ENCODE measurements around the gene IDH2. TPM values are rescaled to one million over a fixed set of nuclear protein-coding genes. Genes with fewer than 3 reads are reported as not detected.

IDH2 gene
- polyA plus RNA-seq, 3 donors = 26.3 to 144 (median 91.9) TPM

GRCh38 chr15:90054618-90055097 lies 47.6 kb downstream of the IDH2 start:
- 31 to 50% (median 42%) methylated on average over 7 of the region's 7 CpGs for WGBS, 3 donors
- no peak overlapping the region for H3K27ac ChIP-seq (ENCODE audit: low read depth, low read length)

DNA sequence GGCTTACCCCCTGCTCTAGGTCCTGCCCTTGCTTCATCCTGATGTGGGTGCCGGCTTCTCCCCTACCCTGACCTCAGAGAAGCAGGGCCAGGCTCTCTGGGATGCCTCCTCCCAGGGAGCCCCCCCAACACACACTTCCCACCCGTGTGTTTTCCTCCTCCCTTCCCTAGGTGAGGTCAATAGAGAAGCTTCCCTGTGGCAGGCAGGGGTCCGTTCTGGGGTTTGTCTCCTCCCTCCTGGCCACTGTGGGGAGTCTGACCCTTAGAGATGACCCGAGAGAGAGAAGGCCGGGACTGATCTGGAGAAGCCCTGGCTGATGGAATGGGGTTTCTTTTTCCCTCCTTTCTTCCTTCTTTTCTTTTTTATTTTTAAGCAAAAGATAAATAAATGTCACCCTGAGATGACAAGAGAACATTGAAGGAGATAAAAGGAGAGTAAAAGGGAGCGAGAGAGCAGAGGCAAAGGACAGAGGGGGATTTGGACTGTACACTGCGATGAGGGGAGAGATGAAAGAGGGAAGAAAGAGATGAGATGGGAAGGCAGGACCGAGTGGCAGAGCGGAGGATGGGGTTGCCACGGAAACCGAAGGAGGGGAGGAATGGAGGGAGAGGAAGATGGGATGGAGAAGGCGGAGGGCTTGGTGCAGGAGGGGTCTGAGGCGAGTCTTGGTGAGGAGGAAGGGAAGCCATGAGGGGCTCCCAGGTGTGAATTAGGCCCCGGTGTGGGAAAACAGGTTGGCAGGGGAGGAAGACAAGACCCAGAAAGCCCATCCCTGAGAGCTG lies 48.4 kb downstream of the IDH2 start:
- WGBS, 3 donors = 83 to 87% (median 83%) methylated on average over 14 of the region's 14 CpGs
- no peak overlapping the region for H3K27ac ChIP-seq (ENCODE audit: low read depth, low read length)

DNA sequence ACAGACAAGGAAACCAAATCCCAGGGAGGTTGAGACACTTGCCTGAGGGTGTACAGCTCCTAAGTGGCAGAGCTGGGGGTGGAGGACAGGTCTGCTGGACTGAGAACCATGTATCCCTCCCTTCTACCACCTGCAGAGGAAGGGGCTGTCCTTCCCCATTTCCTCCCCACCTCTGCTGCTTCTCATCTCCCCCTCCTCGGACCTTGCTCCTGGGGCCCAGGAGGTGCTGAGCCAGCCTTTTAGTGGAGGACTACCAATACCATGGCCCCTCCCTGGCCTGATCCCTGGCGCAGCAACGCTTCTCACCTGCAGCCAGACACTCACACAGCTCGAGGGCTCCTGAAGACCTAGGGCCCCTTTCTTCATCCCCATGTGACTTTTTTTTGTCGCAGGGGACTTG lies 50.4 kb downstream of the IDH2 start:
- H3K27ac ChIP-seq (ENCODE audit: low read depth, low read length) = no peak overlapping the region
- 73 to 82% (median 75%) methylated on average over 5 of the region's 5 CpGs for WGBS, 3 donors

- 75 to 89% (median 87%) methylated on average over 21 to 22 of the region's 22 CpGs for WGBS, 3 donors
- H3K27ac ChIP-seq (ENCODE audit: low read depth, low read length) = no peak overlapping the region
Measured at GRCh38 chr15:90049666-90050604, 52.3 kb downstream of the IDH2 start.

DNA sequence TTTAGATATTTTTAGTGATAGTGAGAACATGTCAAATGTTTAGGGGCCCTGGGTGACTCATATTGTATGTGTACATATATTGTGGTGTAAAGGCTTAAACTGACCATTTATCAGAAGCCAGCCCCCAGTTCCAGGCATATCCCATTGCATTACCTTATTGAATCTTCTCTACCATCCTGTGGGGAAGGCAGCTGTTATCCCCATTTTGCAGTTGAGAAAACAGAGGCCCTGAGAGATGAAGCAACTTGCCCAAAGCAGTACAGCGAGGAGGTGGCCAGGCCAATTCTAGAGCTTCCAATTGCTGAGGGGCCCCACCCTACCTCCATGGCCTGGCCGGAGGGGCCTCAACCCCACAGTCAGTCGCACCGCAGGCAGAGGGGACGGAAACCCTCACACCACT lies 53.2 kb downstream of the IDH2 start:
- WGBS, 3 donors = 97 to 100% (median 98%) methylated on average over 5 of the region's 5 CpGs
- H3K27ac ChIP-seq (ENCODE audit: low read depth, low read length) = no peak overlapping the region

DNA sequence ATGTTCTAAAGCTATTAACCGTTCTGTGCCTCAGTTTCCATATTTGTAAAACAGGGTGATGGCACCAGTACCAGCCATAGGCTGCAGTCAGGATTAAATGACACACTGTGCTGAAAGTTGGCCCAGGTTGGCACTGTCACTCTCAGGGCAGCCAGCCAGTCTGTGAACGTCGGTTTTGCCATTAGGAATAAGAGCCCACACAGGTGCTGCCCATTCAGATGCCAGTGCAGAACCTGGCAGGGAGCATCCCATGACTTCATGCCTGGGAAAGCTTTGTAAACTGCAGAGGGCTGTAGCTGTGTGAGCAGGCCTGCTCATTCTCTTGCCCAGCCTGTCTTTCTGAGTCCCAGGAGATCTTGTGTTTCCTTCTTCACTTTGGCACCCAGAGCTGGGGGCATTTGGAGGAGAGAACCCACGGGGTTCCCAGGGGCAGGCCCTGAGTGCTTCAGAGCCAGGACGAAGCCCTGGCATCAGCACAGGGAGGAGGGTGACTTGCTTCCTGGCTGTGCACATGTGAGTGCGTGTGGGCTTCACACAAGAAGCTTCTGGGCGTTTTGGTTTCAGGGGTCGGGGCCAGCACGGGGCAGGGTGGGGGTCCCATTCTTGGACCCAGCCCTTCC lies 54.2 kb downstream of the IDH2 start:
- WGBS, 3 donors = 52 to 70% (median 70%) methylated on average over 9 of the region's 9 CpGs
- H3K27ac ChIP-seq (ENCODE audit: low read depth, low read length) = no peak overlapping the region

DNA sequence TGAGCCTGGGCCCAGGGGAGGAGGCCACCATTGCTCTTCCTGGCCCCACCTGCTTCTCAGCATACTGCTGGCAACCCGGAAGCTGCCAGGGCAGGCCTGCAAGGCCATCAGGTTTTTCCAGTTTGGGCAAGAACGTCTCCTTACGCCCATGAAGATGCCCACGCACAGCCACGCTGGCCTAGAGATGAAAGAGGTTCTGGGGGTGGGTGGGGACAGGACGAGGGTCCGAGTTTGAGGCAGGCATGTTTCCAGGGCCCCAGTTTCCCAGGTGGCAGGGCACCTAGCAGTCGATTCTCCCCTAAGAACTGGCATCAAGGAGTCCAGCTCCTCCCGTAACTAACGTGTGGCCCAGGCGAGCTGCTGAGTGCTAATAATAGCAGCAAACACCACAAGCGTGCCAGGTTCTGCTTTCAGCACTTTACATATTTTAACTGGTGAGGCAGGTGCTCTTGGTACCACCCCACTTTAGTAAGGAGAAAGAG lies 55.3 kb downstream of the IDH2 start:
- no peak overlapping the region for H3K27ac ChIP-seq (ENCODE audit: low read depth, low read length)
- WGBS, 3 donors = 17 to 73% (median 73%) methylated on average over 12 of the region's 12 CpGs

- no peak overlapping the region for H3K27ac ChIP-seq (ENCODE audit: low read depth, low read length)
- WGBS, 3 donors = 75 to 86% (median 83%) methylated on average over 7 of the region's 7 CpGs
Measured at GRCh38 chr15:90046289-90046688, 56.0 kb downstream of the IDH2 start.

- WGBS, 3 donors = 92 to 97% (median 94%) methylated on average over 4 of the region's 4 CpGs
- no peak overlapping the region for H3K27ac ChIP-seq (ENCODE audit: low read depth, low read length)
Measured at GRCh38 chr15:90044916-90045371, 57.3 kb downstream of the IDH2 start.

- H3K27ac ChIP-seq (ENCODE audit: low read depth, low read length) = no peak overlapping the region
- WGBS, 3 donors = 77 to 88% (median 86%) methylated on average over 14 of the region's 14 CpGs
Measured at GRCh38 chr15:90044191-90044590, 58.1 kb downstream of the IDH2 start.

DNA sequence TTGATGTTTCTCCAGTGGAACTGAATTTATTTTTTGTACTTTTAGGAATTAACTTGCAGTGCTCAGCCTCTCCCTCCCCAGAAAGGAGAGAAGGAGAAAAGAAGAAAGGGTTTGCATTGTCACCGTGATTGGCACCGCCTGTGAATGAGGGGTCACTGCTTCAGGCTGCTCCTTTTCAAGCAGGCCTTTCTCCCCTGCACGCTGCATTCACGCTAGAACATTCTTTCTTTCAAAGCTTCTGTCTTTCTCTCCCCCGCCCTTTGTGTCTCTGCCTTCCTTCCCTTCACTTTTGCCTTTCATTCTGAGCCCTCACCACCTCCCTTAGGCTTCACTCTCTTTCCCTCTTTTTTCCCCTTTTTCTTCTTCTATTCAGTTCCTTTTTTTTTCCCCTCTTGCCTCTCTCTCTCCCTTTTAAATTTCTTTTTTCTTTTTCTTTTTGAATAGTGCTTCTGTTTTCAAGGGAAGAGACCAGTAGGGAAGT lies 58.7 kb downstream of the IDH2 start:
- 86 to 95% (median 90%) methylated on average over 5 of the region's 5 CpGs for WGBS, 3 donors

GRCh38 chr15:90042766-90043529 lies 59.3 kb downstream of the IDH2 start:
- H3K27ac ChIP-seq (ENCODE audit: low read depth, low read length) = no peak overlapping the region
- WGBS, 3 donors = 82 to 89% (median 84%) methylated on average over 27 of the region's 27 CpGs

More for the DNA sequence above, 58.7 kb downstream of the IDH2 start:
- H3K27ac ChIP-seq (ENCODE audit: low read depth, low read length) = no peak overlapping the region

DNA sequence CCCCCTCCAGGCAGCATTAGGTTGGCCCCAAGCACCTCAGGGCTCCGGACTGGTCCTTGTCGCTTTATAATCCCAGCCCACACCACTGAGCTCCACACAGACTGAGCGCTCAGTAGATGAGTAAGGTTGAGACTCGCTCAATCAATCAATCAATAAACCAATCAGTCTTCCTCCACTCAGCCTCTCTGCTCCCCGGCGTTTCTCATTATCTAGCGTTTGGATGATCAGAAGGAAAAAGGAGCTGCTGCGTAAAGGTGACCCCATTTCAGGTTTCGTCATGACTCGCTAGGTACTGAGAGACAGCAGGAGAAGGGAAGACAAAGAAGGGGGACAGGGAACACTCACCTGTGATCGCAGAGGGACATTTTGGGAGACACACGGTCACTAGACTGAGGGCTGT lies 59.9 kb downstream of the IDH2 start:
- WGBS, 3 donors = 91 to 95% (median 93%) methylated on average over 12 of the region's 12 CpGs
- no peak overlapping the region for H3K27ac ChIP-seq (ENCODE audit: low read depth, low read length)

GRCh38 chr15:90040618-90041017 lies 61.6 kb downstream of the IDH2 start:
- WGBS, 3 donors = 57 to 59% (median 58%) methylated on average over 6 of the region's 6 CpGs
- no peak overlapping the region for H3K27ac ChIP-seq (ENCODE audit: low read depth, low read length)

DNA sequence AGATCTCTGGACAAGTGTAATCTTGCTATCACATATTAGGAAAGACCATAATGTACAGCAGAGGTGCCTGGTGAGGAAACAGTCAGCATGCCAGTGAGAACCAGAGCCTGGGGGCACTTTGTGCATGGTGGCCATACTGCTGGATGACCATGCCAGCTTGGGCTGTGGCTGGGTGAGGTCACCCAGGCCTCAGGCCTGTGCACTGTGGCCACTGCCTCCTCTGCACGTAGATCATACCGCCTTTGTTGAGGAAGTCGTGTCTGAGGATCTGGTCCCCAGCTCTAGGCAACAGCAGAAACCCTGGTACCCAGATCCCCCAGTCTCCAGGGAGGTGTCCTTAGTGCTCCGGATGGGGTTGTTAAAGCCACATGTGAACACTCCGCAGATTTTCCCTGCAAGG lies 62.3 kb downstream of the IDH2 start:
- 66 to 72% (median 69%) methylated on average over 5 of the region's 5 CpGs for WGBS, 3 donors
- no peak overlapping the region for H3K27ac ChIP-seq (ENCODE audit: low read depth, low read length)

DNA sequence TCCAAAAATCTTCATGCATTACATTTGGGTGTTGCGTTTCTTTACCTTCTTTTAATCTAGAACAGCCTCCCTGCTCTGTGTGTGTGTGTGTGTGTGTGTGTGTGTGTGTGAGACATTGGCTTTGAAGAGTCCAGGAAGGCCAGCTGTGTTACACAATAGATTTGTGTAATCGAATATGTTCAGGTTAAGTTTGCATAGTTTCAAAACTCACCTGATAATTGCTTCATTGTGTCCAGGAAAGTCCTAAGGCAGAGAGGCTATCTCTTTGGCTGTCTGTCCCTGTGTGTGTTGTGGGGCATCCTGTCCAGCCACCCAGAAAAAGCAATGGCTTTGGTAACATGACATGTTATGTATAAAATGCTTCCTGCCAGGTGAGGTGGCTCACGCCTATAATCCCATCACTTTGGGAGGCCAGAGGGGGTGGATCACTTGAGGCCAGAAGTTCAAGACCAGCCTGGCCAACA lies 63.6 kb downstream of the IDH2 start:
- H3K27ac ChIP-seq (ENCODE audit: low read depth, low read length) = no peak overlapping the region
- 48 to 62% (median 49%) methylated on average over 3 of the region's 3 CpGs for WGBS, 3 donors

- WGBS, 3 donors = 62 to 73% (median 68%) methylated on average over 14 of the region's 14 CpGs
- H3K27ac ChIP-seq (ENCODE audit: low read depth, low read length) = no peak overlapping the region
Measured at GRCh38 chr15:90037961-90038631, 64.2 kb downstream of the IDH2 start.

All from adipose tissue (tissue), 3 donors.